Peyer's patch (tissue), 4 donors: ENCODE data around the gene VPS50.

Experiments
- POLR2A ChIP-seq, 2 donors: fragments of 450-650 bp; IDR thresholded peaks; one replicate each; pipeline ENCODE4 v1.5.1; 2017; ENCODE audit warnings: antibody characterized with exemption in 2 of 2, mild to moderate bottlenecking in 2 of 2, moderate library complexity in 2 of 2
- TF ChIP-seq, protein P1 (sequence below), 6 experiments: fragments of 450-650 bp in 4 of 6; fragments of 200-600 bp in 2 of 6; sonication (generic) in 1 of 6; IDR thresholded peaks; one replicate each; pipeline ENCODE4 v1.5.1; 2017 to 2019; ENCODE audit warnings: antibody characterized with exemption in 6 of 6, mild to moderate bottlenecking in 3 of 6, moderate library complexity in 1 of 6

DNA sequence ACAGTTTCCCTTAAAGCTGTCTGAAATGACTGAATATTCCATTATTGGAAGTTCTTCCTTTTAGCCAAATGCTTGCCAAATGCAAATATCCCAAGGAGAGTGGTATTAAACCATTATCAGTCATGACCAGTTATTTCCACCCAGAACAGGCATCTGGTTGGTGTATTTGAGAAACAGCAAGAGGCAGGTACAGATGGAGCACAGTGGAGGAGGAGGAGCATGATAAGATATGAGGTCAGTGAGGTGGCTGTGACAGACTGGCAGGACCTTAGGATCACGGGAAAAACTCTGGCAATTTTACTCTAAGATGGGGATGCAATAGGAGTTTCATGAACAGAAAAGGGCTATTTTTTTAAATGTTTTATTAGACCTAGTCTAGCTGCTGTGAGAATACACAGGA lies 12.3 kb upstream of the VPS50 start:
- TF ChIP-seq, protein P1, sequence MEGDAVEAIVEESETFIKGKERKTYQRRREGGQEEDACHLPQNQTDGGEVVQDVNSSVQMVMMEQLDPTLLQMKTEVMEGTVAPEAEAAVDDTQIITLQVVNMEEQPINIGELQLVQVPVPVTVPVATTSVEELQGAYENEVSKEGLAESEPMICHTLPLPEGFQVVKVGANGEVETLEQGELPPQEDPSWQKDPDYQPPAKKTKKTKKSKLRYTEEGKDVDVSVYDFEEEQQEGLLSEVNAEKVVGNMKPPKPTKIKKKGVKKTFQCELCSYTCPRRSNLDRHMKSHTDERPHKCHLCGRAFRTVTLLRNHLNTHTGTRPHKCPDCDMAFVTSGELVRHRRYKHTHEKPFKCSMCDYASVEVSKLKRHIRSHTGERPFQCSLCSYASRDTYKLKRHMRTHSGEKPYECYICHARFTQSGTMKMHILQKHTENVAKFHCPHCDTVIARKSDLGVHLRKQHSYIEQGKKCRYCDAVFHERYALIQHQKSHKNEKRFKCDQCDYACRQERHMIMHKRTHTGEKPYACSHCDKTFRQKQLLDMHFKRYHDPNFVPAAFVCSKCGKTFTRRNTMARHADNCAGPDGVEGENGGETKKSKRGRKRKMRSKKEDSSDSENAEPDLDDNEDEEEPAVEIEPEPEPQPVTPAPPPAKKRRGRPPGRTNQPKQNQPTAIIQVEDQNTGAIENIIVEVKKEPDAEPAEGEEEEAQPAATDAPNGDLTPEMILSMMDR (IDR thresholded peaks at IDR 0.05), result no peak
- no peak for TF ChIP-seq POLR2A (IDR thresholded peaks at IDR 0.05)
